Neural crest cell (in vitro differentiated cells): ENCODE results near the gene NUP98. TPM values are rescaled to one million over a fixed set of nuclear protein-coding genes. Genes with fewer than 3 reads are reported as not detected.

Experiments used
- DNase-seq: peaks from one replicate; pipeline ENCODE4 v3.0.0; 2021; ENCODE audit warnings: low read depth, mixed read lengths, low spot score
- H3K27ac Mint-ChIP-seq: one replicate; pipeline ENCODE4 v1.8.0; 2021; ENCODE audit warnings: mild to moderate bottlenecking, mixed read lengths; ENCODE audit not compliant: unreplicated experiment
- H3K27me3 Mint-ChIP-seq: 2 replicates; pipeline ENCODE4 v1.8.0; 2021; ENCODE audit warnings: low read depth, mild to moderate bottlenecking, mixed read lengths
- H3K36me3 Mint-ChIP-seq: 2 replicates; pipeline ENCODE4 v1.8.0; 2021; ENCODE audit warnings: low read depth, mild to moderate bottlenecking, mixed read lengths
- H3K4me1 Mint-ChIP-seq: 2 replicates; pipeline ENCODE4 v1.8.0; 2021; ENCODE audit warnings: mixed read lengths
- H3K4me3 Mint-ChIP-seq: one replicate; pipeline ENCODE4 v1.8.0; 2021; ENCODE audit warnings: mild to moderate bottlenecking, mixed read lengths
- H3K9me3 Mint-ChIP-seq: 2 replicates; pipeline ENCODE4 v1.8.0; 2021; ENCODE audit warnings: mixed read lengths
- CTCF ChIP-seq: fragments of 200-600 bp; sonication (generic); conservative IDR thresholded peaks from 2 replicates; pipeline ENCODE4 v1.5.0; 2021; ENCODE audit warnings: antibody characterized with exemption, mild to moderate bottlenecking
- total RNA-seq: library from RNA; stranded (reverse); gene quantifications from 2 replicates; pipeline ENCODE4 v1.2.1, GENCODE V29; 2021

NUP98 gene
- total RNA-seq, 1 donor from 2014 or later: 96.8 TPM

DNA sequence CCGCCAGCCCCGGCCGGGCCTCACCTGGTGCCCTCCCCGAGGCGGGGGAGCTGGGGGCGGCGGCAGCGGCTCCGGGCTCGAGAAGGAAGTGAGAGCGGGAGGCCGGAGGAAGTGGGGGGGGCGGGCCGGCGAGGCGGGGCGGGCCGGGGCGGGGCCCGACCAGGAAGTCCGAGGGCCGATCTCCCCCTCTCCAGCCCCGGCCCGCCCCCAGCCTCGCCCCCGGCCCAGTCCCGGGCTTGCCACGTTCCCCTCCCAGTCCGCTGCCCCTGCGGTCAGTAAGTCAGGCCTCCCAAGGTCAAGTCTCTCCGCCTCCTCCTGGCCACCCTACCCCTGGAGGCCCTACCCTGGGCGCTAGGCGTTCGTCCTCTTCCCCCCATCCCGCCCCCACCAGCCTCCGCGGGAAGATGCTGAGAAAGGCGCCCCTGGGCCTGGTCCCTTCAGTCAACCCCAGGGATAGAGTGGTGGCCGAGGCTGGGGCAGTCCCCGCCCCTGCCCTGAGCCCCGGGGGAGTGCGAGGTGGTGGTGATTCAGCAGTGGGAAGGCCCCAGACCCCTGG is 43.6 kb upstream of the NUP98 start, which contains the start of gene RHOG:
Gene RHOG (minus strand): TSS at position 90 of the 556 bp plus-strand sequence. CDS start 12,821 bp downstream, outside the sequence.
- DNase-seq: peak; percentile 65

DNA sequence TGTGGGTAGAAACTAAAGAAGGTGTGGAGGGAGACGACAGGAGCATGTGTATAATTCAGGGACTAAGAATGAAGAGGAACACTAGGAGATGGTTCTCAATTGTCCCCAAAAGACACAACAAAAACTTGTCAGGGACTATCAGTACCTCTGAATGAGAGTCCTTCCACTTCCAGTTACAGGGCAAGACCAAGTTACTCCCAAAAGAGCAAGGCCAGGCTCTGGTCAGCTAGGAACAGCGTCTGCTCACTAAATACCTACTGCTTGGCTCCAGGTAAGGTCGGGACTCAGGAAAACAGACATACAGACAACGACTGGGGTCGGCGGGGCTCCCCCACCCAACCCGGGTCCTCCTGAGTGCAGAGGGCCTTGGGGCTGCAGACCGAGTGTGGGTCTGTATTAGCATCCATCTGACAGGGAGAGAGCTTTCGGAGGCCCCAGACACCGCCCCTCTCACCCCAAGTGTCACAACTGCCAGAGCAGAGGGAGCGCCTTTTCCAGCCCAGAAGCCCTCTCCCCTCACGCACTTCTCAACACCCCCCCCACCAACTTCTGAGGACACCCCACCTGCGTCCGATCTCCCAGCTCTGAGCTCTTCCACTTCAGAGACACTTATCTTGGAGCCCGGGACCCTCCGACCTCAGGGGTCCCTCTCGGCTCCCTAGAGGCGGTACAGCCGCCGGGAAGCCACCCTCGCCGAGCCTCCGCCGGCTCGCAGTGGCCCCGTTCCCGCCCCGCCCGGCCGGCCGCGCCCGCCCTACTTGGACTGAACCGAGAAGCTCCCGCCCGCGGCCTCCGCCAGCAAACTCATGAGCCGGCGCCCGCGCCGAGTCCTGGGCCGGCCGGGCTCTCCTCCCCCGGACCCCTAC is 42.9 kb upstream of the NUP98 start:
- no peak overlapping the region for H3K27ac Mint-ChIP-seq
- peaks cover 37% of the 10 kb centered on the region for H3K4me1 Mint-ChIP-seq
- H3K27me3 Mint-ChIP-seq: no peaks in the 10 kb centered on the region
- TF ChIP-seq CTCF: no peak
- peaks cover 4% of the 10 kb centered on the region for H3K36me3 Mint-ChIP-seq
- no peaks in the 10 kb centered on the region for H3K9me3 Mint-ChIP-seq
- peak overlapping the region; percentile 90 for H3K4me3 Mint-ChIP-seq
- peak; percentile 44 for DNase-seq

More for the DNA sequence above, 43.6 kb upstream of the NUP98 start, which contains the start of gene RHOG:
- Mint-ChIP-seq H3K4me3 (peak within 1 kb of the TSS; percentile 90), H3K27ac (no peak within 1 kb of the TSS), H3K9me3 (no peaks in the 10 kb centered on the region), H3K36me3 (peaks cover 2% of the 10 kb centered on the region), H3K4me1 (peaks cover 31% of the 10 kb centered on the region), H3K27me3 (no peaks in the 10 kb centered on the region)
- TF ChIP-seq CTCF: no peak

DNA sequence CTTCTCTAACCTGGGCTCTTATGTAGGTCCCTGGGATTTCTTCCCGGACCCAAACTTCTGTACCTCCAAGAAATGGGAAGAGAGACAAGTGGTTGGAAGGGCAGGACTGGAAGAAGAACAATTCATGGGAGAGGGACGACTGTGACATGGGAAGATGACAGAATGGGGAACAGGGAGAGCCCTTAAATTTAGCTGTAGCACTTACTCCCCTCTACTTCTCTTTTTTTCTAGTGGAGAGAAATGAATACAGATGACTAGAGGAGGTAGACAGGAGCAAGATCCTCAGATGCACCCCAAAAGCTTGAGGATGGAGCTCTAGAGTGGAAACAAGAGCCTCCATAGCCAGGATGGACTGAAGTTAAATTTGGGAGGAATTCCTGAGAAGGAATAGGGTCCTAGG is 41.1 kb upstream of the NUP98 start:
- no peak for DNase-seq
- Mint-ChIP-seq H3K9me3 (no peaks in the 10 kb centered on the region), H3K4me1 (peaks cover 44% of the 10 kb centered on the region), H3K27me3 (no peaks in the 10 kb centered on the region), H3K4me3 (peak overlapping the region; percentile 90), H3K36me3 (peaks cover 11% of the 10 kb centered on the region), H3K27ac (no peak overlapping the region)
- no peak for TF ChIP-seq CTCF

GRCh38 chr11:3837793-3838192 is 40.4 kb upstream of the NUP98 start:
- no peak overlapping the region for H3K27ac Mint-ChIP-seq
- peak overlapping the region; percentile 90 for H3K4me3 Mint-ChIP-seq
- peaks cover 44% of the 10 kb centered on the region for H3K4me1 Mint-ChIP-seq
- peaks cover 11% of the 10 kb centered on the region for H3K36me3 Mint-ChIP-seq
- no peak for DNase-seq
- no peak for TF ChIP-seq CTCF
- no peaks in the 10 kb centered on the region for H3K27me3 Mint-ChIP-seq
- no peaks in the 10 kb centered on the region for H3K9me3 Mint-ChIP-seq

GRCh38 chr11:3836903-3837302 is 39.5 kb upstream of the NUP98 start:
- no peaks in the 10 kb centered on the region for H3K27me3 Mint-ChIP-seq
- H3K4me3 Mint-ChIP-seq: peak overlapping the region; percentile 75
- H3K27ac Mint-ChIP-seq: no peak overlapping the region
- peaks cover 11% of the 10 kb centered on the region for H3K36me3 Mint-ChIP-seq
- no peak for TF ChIP-seq CTCF
- peaks cover 43% of the 10 kb centered on the region for H3K4me1 Mint-ChIP-seq
- no peak for DNase-seq
- no peaks in the 10 kb centered on the region for H3K9me3 Mint-ChIP-seq
